Astrocyte (in vitro differentiated cells and primary cell): ENCODE results near the gene TPM4. TPM values are rescaled to one million over a fixed set of nuclear protein-coding genes. Genes with fewer than 3 reads are reported as not detected.
A peak's percentile ranks its signal among the peaks of the same experiment; 100 is the strongest.

Source experiments
- DNase-seq: peaks from one replicate; pipeline ENCODE4 v3.0.0-alpha.2; 2010; ENCODE audit warnings: low read depth
- FAIRE-seq: peaks from 2 replicates; lab custom pipeline; 2011; peaks lifted over from hg19 to GRCh38; lab: Jason Lieb, UNC
- H2AFZ ChIP-seq: 2 replicates; pipeline ENCODE4 v1.6.0; 2012; ENCODE audit warnings: low read depth, low read length, inconsistent platforms
- H3K27ac ChIP-seq: 2 replicates; pipeline ENCODE4 v1.5.1; 2011; ENCODE audit warnings: low read depth, low read length, inconsistent platforms
- H3K27me3 ChIP-seq: 2 replicates; pipeline ENCODE4 v1.6.0; 2011; ENCODE audit warnings: low read length, inconsistent platforms; ENCODE audit not compliant: insufficient read depth
- H3K36me3 ChIP-seq: 2 replicates; pipeline ENCODE4 v1.5.1; 2011; ENCODE audit warnings: low read length, inconsistent platforms; ENCODE audit not compliant: insufficient read depth
- H3K4me1 ChIP-seq: 2 replicates; pipeline ENCODE4 v1.5.1; 2011; ENCODE audit warnings: low read length, inconsistent platforms; ENCODE audit not compliant: insufficient read depth
- H3K4me2 ChIP-seq: 2 replicates; pipeline ENCODE4 v1.6.0; 2012; ENCODE audit warnings: low read length, inconsistent platforms
- H3K4me3 ChIP-seq: 2 replicates; pipeline ENCODE4 v1.5.1; 2011; ENCODE audit warnings: low read depth, mild to moderate bottlenecking, low read length, inconsistent platforms; ENCODE audit not compliant: insufficient read depth
- H3K79me2 ChIP-seq: 2 replicates; pipeline ENCODE4 v1.6.0; 2012; ENCODE audit warnings: mild to moderate bottlenecking, low read length, inconsistent platforms; ENCODE audit not compliant: insufficient read depth
- H3K9ac ChIP-seq: 2 replicates; pipeline ENCODE4 v1.6.0; 2012; ENCODE audit warnings: mild to moderate bottlenecking, low read length, inconsistent platforms
- H3K9me3 ChIP-seq: 2 replicates; pipeline ENCODE4 v1.5.1; 2012; ENCODE audit warnings: low read depth, mild to moderate bottlenecking, low read length, inconsistent platforms; ENCODE audit not compliant: insufficient read depth
- H4K20me1 ChIP-seq: 2 replicates; pipeline ENCODE4 v1.6.0; 2012; ENCODE audit warnings: low read length, inconsistent platforms; ENCODE audit not compliant: insufficient read depth
- H3K27ac Mint-ChIP-seq: one replicate; pipeline ENCODE4 v1.8.0; 2021; ENCODE audit warnings: mild to moderate bottlenecking, mixed read lengths; ENCODE audit not compliant: unreplicated experiment
- H3K27me3 Mint-ChIP-seq: one replicate; pipeline ENCODE4 v1.8.0; 2021; ENCODE audit warnings: low read depth, mixed read lengths; ENCODE audit not compliant: unreplicated experiment
- H3K36me3 Mint-ChIP-seq: one replicate; pipeline ENCODE4 v1.8.0; 2021; ENCODE audit warnings: low read depth, mixed read lengths; ENCODE audit not compliant: unreplicated experiment
- H3K4me1 Mint-ChIP-seq: one replicate; pipeline ENCODE4 v1.8.0; 2021; ENCODE audit warnings: low read depth, mixed read lengths; ENCODE audit not compliant: unreplicated experiment
- H3K4me3 Mint-ChIP-seq: one replicate; pipeline ENCODE4 v1.8.0; 2021; ENCODE audit warnings: mild to moderate bottlenecking, moderate library complexity, mixed read lengths; ENCODE audit not compliant: unreplicated experiment
- H3K9me3 Mint-ChIP-seq: one replicate; pipeline ENCODE4 v1.8.0; 2021; ENCODE audit warnings: mild to moderate bottlenecking, mixed read lengths; ENCODE audit not compliant: unreplicated experiment
- EZH2 ChIP-seq: IDR thresholded peaks from 2 replicates; pipeline ENCODE4 v1.6.1; 2012; ENCODE audit warnings: mild to moderate bottlenecking, low read length, inconsistent platforms; ENCODE audit not compliant: insufficient read depth
- total RNA-seq: library from RNA; stranded (reverse); gene quantifications from 2 replicates; pipeline ENCODE4 v1.2.1, GENCODE V29; 2021
- TF ChIP-seq, protein P1 (sequence below): IDR thresholded peaks from 2 replicates; pipeline ENCODE4 v1.5.1; 2011; ENCODE audit warnings: low read depth, mild to moderate bottlenecking, inconsistent platforms, low read length, moderate library complexity; ENCODE audit not compliant: insufficient read depth

The TPM4 gene
- total RNA-seq, 1 donor from 2014 or later: 811 TPM

DNA sequence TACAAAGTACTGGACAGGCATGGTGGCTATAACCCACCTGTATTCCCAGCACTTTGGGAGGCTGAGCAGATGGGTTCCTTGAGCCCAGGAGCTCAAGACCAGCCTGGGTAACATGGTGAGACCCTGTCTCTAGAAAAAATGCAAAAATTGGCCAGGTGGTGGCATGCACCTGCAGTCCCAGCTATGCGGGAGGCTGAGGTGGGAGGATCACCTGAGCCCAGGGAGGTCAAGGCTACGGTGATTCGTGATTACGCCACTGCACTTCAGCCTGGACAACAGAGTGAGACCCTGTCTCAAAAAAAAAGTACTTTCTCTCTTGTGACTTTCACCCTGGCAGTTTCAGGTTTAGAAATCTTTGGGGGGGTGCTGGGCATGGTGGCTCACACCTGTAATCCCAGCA, 24.2 kb downstream of the TPM4 start:
- Histone ChIP-seq H3K9ac (no peak overlapping the region), H3K27me3 (no peaks in the 10 kb centered on the region), H2AFZ (no peak overlapping the region), H3K4me2 (no peak overlapping the region), H4K20me1 (peaks cover 81% of the 10 kb centered on the region), H3K9me3 (no peaks in the 10 kb centered on the region), H3K4me3 (no peak overlapping the region), H3K36me3 (peaks cover 69% of the 10 kb centered on the region), H3K27ac (no peak overlapping the region), H3K79me2 (peaks cover 30% of the 10 kb centered on the region), H3K4me1 (no peaks in the 10 kb centered on the region)
- Mint-ChIP-seq H3K4me3 (no peak overlapping the region), H3K27me3 (no peaks in the 10 kb centered on the region), H3K36me3 (peaks cover 37% of the 10 kb centered on the region), H3K27ac (peak overlapping the region; percentile 18), H3K9me3 (no peaks in the 10 kb centered on the region), H3K4me1 (peaks cover 13% of the 10 kb centered on the region)
- FAIRE-seq (no peak), DNase-seq (no peak)
- TF ChIP-seq, protein P1, sequence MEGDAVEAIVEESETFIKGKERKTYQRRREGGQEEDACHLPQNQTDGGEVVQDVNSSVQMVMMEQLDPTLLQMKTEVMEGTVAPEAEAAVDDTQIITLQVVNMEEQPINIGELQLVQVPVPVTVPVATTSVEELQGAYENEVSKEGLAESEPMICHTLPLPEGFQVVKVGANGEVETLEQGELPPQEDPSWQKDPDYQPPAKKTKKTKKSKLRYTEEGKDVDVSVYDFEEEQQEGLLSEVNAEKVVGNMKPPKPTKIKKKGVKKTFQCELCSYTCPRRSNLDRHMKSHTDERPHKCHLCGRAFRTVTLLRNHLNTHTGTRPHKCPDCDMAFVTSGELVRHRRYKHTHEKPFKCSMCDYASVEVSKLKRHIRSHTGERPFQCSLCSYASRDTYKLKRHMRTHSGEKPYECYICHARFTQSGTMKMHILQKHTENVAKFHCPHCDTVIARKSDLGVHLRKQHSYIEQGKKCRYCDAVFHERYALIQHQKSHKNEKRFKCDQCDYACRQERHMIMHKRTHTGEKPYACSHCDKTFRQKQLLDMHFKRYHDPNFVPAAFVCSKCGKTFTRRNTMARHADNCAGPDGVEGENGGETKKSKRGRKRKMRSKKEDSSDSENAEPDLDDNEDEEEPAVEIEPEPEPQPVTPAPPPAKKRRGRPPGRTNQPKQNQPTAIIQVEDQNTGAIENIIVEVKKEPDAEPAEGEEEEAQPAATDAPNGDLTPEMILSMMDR: no peak
- TF ChIP-seq EZH2: no peak

- Histone ChIP-seq H3K4me1 (no peaks in the 10 kb centered on the region), H3K27ac (no peak overlapping the region), H2AFZ (no peak overlapping the region), H4K20me1 (peaks cover 47% of the 10 kb centered on the region), H3K4me3 (no peak overlapping the region), H3K36me3 (peaks cover 34% of the 10 kb centered on the region), H3K79me2 (peaks cover 8% of the 10 kb centered on the region), H3K9ac (no peak overlapping the region), H3K27me3 (no peaks in the 10 kb centered on the region), H3K9me3 (no peaks in the 10 kb centered on the region), H3K4me2 (no peak overlapping the region)
- Mint-ChIP-seq H3K4me1 (no peaks in the 10 kb centered on the region), H3K9me3 (no peaks in the 10 kb centered on the region), H3K36me3 (peaks cover 20% of the 10 kb centered on the region), H3K4me3 (no peak overlapping the region), H3K27ac (no peak overlapping the region), H3K27me3 (no peaks in the 10 kb centered on the region)
- DNase-seq: no peak
- no peak for TF ChIP-seq EZH2
- TF ChIP-seq, protein P1: no peak
- no peak for FAIRE-seq
These were observed 28.4 kb downstream of the TPM4 start for GRCh38 chr19:16104722-16105121.

- no peak overlapping the region for H3K9ac ChIP-seq
- H3K27ac Mint-ChIP-seq: no peak overlapping the region
- H3K9me3 ChIP-seq: no peaks in the 10 kb centered on the region
- FAIRE-seq (no peak), DNase-seq (peak; percentile 55)
- H3K36me3 ChIP-seq: peaks cover 21% of the 10 kb centered on the region
- no peaks in the 10 kb centered on the region for H3K27me3 ChIP-seq
- H3K4me3 ChIP-seq: no peak overlapping the region
- peaks cover 2% of the 10 kb centered on the region for H3K4me1 Mint-ChIP-seq
- peaks cover 34% of the 10 kb centered on the region for H4K20me1 ChIP-seq
- H3K4me2 ChIP-seq: no peak overlapping the region
- no peak overlapping the region for H2AFZ ChIP-seq
- TF ChIP-seq EZH2: no peak
- TF ChIP-seq, protein P1: no peak
- H3K4me1 ChIP-seq: no peaks in the 10 kb centered on the region
- no peak overlapping the region for H3K27ac ChIP-seq
- no peaks in the 10 kb centered on the region for H3K27me3 Mint-ChIP-seq
- peaks cover 14% of the 10 kb centered on the region for H3K36me3 Mint-ChIP-seq
- no peak overlapping the region for H3K4me3 Mint-ChIP-seq
- H3K79me2 ChIP-seq: no peaks in the 10 kb centered on the region
- no peaks in the 10 kb centered on the region for H3K9me3 Mint-ChIP-seq
These were observed 29.8 kb downstream of the TPM4 start for GRCh38 chr19:16106121-16106520.
